NCI-H146 (cell line): ENCODE results near the gene MICAL2.

Source experiments
- DNase-seq: peaks from one replicate; lab custom pipeline; 2025; lab: John Stamatoyannopoulos, UW

Gene MICAL2

DNA sequence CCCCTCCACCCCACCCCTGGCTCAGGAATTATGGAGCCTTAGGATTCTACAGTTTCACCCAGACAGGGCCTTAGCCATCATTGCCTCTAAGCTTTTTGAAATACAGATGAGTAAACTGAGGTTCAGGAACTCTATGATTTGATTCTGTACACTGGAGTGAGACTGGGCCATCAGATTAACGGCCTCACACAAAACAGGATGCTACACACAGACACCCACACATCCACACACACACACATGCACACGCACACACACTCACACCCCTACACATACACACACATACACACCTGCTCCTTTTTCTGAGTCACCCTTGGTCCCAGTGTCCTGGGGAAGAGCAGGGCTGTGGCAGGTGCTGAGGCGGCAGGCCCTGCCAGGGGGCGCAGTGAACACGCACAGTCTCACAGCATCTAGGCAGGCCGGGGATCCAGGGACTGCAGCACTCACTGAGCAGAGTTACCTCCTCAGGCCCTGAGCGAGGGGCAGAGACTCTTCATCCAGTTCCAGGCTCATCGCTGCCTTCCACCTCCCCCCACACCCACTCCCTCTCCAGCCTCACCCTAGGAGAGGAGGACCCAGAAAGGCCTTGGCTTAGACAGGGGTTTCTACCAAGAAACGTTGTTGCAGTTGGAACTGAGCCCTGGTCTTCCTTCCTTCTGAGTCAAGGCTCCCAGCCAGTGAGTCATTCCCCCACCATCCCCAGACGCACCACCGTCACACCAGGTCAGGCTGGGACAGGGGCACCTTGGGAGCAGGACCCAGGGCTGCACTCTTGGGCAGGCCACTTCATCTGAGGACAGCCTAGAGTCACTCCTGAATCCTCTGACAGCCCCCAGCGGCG is 177.2 kb downstream of the MICAL2 start:
- peak; percentile 18 for DNase-seq

DNA sequence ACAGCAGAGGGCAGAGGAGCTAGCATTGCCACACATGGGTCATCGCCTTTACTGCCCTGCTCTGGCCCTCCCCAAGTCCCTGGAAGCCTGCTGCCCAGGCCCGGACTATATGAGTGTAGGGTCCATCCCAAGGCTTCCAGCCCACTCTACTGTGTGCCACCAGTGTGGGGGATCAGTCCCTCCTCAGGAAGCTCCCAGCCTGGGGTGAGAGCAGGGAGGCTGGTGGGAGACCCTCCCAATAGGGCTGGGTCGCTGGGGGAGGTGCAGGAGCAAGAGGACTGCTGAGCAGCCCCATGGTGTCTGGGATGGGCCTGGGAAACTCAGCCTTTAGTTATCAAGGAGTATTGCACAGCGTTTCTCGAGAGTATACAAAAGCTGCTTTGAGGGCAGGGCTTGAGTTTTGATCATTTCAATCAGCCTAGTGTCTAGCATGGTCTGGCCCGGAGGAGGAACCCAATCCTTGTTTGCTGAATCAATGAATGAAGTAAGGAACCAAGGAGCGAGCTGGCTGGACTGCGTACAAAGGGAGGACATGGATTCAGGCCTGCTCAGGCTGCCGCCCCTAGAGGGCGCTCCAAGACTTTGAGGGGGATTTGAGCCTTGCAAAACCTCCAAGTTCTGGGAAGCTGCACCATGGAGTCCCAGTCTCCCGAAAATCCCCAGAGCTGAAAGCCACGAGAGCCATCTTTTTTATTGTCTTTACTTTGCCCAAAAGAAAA is 178.0 kb downstream of the MICAL2 start:
- DNase-seq: peak; percentile 74

DNA sequence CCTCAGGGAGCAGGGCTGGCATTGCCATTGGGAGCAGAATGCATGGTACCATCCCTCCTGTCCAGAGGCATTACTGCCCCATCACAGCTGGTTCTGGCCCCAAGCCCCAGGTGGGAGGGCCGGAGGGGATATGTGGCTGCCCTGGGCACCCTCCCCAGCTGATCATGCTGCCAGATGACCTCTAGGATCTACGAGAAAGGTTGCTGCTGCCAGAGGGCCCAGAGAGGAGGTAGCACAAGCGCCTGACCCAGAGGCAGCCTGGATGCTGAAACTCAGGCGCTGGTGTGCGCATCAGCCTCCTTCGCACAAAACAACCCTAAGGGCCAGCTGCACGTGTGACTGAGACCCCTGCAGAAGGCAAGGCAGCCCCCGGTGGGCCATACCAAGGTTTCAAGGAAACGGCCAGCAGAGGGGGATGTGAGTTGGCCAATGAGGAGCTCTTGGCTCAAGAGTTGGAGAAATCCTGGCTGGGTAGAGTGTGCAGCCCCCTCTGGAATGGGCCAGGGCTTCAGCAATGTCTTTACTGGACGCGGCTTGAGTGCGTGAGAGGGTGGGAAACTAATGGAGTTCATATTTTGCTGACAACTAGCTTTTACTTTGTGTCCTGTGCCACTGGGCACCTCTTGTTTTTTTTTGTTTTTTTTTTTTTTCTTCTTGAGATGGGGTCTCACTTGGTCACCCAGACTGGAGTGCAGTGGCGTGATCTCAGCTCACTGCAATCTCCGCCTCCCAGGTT is 178.7 kb downstream of the MICAL2 start:
- DNase-seq: no peak

DNA sequence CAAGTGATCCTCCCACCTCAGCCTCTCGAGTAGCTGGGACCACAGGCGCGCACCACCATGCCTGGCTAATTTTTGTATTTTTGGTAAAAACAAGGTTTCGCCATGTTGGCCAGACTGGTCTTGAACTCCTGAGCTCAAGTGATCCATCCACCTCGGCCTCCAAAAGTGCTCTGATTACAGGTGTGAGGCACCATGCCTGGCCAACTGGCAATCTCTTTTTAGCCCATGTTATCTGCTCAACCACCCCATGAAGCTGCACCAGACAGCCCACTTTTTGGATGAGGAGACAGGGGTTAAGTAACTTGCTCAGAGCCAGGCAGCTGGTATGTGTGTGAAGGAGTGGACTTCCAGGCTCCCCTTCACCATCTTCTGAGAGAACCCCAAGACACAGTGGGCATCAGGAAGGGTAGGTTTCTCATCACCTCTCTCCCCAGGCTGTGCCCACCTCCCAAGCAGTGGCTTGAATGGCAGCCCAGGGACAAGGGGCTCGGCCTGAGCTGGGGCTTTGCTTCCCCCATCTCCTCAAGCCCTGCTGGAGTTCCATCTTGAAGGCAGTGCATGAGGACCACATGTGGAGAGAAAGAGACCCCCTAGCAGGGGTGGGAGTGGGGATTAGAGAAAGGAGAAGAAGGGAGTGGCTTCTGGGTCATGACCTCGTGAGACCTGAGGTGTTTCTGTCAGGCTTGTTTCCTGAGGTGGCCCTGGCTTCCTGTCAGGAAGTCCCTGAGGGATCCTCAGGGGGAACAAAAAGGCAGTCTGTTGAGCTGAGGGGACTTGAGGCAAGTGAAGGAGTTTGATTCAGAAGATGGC is 179.5 kb downstream of the MICAL2 start:
- no peak for DNase-seq

DNA sequence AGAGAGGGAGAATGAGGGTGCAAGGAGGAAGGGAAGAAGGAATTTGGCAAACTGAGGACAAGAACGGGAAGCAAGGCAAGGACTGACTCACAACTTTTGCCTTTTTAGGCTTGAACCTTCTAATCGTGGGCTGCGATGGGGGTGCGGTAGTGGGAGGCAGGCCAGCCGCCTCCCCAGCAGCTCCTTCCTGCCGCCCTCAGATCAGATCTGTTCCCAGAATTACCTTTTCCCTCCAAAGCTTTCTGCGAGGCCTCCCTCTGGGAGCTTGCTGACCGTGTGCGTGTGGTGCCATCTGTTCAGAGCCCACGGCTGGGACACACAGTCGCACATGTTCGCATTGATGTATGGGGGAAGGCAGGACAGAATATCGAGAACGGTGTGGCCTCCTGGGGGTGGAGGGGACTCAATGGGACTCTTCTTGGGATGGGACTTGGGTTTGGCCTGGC is 180.1 kb downstream of the MICAL2 start:
- DNase-seq: no peak

DNA sequence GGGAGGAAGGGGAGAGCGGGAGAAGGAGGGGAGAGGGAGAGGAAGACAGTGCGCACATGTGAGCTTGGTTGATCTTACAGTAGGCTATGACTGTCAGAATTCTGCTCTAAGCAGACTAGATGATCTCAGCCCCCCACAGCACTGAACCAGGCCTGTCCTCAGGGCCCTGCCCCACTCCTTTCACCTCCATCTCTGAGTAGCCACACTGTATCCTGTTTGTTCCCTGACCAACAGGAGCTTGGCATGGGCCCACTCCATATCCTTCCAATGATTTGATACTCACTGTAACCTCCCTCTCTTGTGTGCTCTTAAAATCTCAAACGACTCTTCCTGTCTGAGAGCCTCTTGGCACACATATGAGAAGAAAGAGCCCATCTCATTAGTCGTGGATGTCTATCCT is 180.9 kb downstream of the MICAL2 start:
- DNase-seq: no peak

DNA sequence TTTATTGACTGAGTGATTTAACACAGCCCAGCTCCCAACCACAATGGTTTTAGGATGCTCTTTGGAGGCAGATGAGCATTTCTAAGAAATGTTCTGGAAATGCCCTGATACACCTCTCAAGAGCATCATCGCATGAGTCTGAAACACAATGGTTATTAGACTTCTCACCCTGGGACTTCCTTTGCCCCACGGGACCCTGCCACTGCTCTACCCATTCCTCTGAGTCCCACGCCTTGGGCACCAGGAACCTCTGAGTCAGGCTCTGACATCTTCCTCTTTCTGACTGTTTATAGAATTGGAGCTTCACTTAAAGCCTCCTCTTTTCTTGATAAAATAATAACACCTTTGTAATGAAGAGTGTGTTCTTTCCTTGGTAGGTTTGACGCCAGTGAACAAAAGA is 181.4 kb downstream of the MICAL2 start:
- no peak for DNase-seq

DNA sequence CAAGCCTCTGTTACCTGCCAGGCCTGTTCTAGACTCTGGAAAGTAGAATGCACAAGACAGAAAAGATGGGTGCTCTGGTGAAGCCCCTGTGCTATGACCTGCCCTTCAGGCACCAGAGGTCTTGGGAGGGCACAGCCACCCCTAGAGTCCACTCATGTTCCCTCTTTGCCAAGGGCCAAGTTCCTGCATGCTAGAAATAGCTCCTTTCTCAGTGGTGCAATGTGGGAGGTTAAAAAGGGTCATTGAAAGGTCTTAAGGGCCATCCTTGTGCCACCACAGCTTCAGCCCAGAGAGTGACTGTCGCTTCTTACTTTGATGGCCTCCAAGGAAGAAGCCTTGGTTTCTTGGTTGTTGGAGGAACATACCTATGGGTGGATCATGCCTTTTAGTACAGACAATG is 182.4 kb downstream of the MICAL2 start:
- DNase-seq: no peak

DNA sequence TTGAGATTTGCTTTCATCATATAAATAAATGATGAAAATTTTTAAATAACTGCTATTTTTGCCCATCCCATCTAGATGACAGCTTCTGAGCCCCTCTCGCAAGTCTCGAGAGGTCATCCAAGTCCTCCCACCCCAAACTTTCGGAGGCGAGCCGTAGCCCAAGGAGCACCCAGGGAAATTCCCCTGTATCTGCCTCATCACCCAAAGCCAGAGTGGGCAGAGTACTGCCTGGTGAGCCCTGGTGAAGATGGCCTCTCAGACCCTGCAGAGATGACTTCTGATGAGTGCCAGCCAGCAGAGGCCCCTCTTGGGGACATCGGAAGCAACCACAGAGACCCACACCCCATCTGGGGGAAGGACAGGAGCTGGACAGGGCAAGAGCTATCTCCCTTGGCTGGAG is 183.1 kb downstream of the MICAL2 start:
- no peak for DNase-seq

DNA sequence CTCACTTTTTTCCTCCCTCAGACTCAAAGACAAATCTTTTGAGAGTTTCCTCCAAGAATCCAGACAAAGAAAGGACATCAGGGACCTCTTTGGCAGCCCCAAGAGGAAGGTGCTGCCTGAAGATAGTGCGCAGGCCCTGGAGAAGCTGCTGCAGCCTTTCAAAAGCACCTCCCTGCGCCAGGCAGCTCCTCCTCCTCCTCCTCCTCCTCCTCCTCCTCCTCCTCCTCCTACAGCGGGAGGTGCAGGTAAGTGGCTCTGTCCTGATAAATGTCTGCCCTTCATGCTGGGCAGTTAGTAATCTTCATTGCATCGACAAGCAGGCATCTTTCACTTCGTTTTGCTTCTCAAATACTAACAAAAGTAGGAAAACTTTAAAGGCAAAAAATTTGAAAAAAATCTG is 184.2 kb downstream of the MICAL2 start:
- DNase-seq: no peak

DNA sequence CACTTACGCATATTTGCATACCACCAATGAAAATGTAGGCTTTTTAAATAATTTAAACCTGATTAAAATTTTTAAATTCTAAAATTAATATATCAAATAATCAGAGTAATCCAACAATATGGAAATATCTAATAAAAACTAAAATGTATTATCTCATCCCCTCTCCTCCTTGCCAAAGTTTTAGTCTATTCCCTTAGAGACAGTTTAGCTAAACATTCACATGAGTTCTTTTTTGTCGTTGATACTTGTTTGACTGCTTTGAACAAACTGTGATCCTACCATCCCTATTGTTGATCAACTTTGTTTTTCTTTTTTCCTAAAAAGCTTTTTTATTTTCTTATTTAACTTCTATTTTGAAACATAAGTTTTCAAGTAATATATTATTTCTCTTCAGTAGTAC is 185.6 kb downstream of the MICAL2 start:
- no peak for DNase-seq

DNA sequence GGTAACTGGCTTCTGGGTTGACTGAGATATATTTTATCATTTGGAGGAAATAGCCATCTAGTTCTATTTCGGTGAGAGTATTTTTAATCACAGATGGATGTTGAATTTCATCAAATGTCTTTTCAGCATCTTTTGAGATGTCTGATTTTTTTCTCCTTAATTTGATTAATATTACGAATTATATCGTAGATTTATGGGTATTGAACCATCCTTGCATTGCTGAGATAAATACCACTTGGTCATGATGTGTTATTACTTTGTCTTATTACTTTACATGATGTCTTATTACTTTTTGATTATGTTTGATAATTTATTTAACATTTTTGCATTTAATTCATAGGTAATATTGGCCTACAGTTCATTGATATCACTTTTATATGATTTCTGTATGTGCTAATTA is 188.2 kb downstream of the MICAL2 start:
- no peak for DNase-seq

DNA sequence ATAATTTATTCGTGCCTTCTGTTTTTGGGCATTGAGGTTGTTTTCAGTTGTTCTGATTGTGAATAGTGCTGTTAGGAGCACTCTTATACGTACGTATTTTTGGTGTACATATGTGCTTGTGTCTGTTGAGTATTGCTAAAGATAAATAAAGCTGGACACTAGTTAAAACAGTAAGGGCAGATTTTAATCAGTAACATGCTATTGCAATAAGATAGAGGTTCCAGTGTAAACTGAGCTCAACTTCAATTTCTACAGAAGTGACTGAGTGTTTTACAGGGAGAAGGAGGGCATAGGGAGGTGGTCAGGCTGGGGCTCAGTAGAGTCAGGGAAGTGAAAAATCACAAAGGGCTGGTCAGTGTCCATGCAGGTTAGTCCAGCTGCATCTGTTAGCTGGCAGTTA is 191.0 kb downstream of the MICAL2 start:
- no peak for DNase-seq

DNA sequence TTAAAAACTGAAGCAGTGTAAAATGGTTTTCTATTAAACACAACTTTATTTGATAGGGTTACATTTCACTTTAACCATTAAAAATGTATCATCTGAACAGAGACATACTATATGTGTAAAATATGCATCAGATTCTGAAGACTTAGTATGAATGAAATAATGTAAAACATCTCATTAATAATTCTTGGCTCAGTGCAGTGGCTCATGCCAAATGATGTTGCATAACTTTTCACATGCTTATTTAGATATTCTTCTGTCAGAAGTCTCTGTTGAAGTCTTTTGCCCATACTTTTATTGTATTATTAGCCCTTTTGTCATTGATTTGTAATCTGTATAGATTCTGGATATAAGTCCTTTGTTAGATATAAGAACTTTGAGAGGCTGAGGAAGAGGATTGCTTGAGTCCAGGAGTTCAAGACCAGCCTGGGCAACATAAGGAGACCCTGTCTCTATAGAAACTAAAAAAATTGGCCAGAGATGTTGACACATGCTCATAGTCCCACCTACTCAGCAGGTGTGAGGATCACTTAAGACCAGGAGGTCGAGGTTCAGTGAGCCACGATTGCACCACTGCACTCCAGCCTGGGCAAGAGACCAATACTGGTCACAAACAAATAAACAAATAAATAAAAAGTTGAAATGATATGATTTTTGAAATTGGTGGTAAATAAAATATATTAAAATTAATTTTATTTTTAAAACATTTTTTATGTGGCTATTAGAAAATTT is 193.2 kb downstream of the MICAL2 start:
- no peak for DNase-seq

DNA sequence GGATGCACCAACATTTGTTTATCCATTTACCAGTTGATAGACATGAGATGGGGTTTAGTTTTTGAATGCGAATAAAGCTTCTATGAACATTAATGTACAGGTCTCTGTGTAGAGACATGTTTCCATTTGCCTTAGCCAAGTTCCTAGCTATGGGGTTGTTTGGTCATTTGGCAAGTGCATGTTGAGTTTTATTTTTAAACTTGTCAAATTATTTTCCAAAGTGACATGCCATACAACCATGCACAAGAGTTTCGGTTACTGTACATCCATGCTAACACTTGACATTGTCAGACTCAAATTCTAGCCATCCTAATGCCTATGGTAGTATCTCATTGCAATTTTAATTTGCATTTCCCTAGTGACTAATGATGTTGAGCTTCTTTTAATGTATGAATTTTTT is 196.4 kb downstream of the MICAL2 start:
- DNase-seq: no peak

DNA sequence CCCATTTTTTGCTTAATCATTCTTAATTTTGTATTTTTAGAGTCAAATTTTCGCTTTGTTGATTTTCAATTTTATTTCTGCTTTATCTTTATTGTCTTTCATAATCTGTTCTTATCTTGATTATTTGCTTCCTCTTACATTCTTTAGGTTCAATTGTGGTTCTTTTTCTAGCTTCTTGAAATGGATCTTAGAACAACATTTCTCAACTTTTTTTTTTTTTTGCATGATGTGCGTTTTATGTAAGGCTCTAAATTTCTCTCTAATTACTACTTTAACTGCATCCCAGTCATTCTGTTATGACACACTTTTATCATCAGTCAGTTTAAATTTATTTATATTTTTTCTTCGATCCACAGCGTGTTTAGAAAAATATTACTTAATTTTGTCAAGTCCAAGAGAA is 201.7 kb downstream of the MICAL2 start:
- no peak for DNase-seq
